Neutrophil (primary cell): ENCODE results near the gene ATP6V1A.

Experiments
- H3K27ac ChIP-seq: fragments of 200-600 bp; sonication (generic); 2 replicates; pipeline ENCODE4 v1.5.1; 2016; ENCODE audit warnings: mild to moderate bottlenecking, moderate library complexity
- H3K27me3 ChIP-seq: fragments of 200-600 bp; sonication (generic); 2 replicates; pipeline ENCODE4 v1.6.0; 2016; ENCODE audit warnings: mild to moderate bottlenecking
- H3K36me3 ChIP-seq: fragments of 200-600 bp; sonication (generic); 2 replicates; pipeline ENCODE4 v1.5.1; 2017
- H3K4me1 ChIP-seq, 2 experiments: fragments of 200-600 bp in 1 of 2; sonication (generic) in 1 of 2; 1 replicate in 1 of 2; 2 replicates in 1 of 2; pipeline versions ENCODE4 v1.5.1 to v1.6.1; 2013 to 2016; ENCODE audit warnings: low read depth in 1 of 2, low read length in 1 of 2, mild to moderate bottlenecking in 1 of 2, moderate library complexity in 1 of 2; ENCODE audit not compliant: control insufficient read depth in 1 of 2, insufficient read depth in 1 of 2
- H3K4me3 ChIP-seq, 2 experiments: fragments of 200-600 bp in 1 of 2; sonication (generic) in 1 of 2; 1 replicate in 1 of 2; 2 replicates in 1 of 2; pipeline ENCODE4 v1.5.1; 2013 to 2016; ENCODE audit warnings: low read depth in 1 of 2, low read length in 1 of 2, mild to moderate bottlenecking in 1 of 2, moderate library complexity in 1 of 2
- H3K9me3 ChIP-seq: fragments of 200-600 bp; sonication (generic); 2 replicates; pipeline ENCODE4 v1.5.1; 2016
- TF ChIP-seq, protein P1 (sequence below): fragments of 200-600 bp; sonication (generic); IDR thresholded peaks from 2 replicates; pipeline ENCODE4 v1.5.1; 2016; ENCODE audit warnings: antibody characterized with exemption

Gene ATP6V1A

DNA sequence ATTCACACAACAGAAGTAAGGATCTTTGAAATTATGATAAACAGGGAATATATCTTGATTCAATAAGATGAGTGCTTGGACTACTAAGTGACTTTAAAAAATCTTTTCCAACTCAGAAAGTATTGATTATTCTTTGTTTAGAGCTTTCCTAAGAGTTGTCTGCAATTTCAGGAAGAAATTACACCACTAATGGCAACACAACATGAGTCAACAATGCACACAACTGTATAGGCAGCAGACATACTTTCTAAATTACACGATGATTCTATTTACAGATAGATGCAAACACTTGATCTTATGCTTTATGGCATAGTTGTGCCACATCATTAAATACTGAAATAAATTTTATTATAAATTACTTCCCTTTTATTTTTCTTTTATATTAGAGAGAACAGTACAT lies 5.2 kb upstream of the ATP6V1A start:
- H3K27ac ChIP-seq: no peak overlapping the region
- TF ChIP-seq, protein P1, sequence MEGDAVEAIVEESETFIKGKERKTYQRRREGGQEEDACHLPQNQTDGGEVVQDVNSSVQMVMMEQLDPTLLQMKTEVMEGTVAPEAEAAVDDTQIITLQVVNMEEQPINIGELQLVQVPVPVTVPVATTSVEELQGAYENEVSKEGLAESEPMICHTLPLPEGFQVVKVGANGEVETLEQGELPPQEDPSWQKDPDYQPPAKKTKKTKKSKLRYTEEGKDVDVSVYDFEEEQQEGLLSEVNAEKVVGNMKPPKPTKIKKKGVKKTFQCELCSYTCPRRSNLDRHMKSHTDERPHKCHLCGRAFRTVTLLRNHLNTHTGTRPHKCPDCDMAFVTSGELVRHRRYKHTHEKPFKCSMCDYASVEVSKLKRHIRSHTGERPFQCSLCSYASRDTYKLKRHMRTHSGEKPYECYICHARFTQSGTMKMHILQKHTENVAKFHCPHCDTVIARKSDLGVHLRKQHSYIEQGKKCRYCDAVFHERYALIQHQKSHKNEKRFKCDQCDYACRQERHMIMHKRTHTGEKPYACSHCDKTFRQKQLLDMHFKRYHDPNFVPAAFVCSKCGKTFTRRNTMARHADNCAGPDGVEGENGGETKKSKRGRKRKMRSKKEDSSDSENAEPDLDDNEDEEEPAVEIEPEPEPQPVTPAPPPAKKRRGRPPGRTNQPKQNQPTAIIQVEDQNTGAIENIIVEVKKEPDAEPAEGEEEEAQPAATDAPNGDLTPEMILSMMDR: no peak
- no peaks in the 10 kb centered on the region for H3K27me3 ChIP-seq
- no peaks in the 10 kb centered on the region for H3K9me3 ChIP-seq
- peaks cover 26 to 28% of the 10 kb centered on the region in 2 experiments for H3K4me1 ChIP-seq
- no peaks in the 10 kb centered on the region for H3K36me3 ChIP-seq
- H3K4me3 ChIP-seq: no peak overlapping the region

DNA sequence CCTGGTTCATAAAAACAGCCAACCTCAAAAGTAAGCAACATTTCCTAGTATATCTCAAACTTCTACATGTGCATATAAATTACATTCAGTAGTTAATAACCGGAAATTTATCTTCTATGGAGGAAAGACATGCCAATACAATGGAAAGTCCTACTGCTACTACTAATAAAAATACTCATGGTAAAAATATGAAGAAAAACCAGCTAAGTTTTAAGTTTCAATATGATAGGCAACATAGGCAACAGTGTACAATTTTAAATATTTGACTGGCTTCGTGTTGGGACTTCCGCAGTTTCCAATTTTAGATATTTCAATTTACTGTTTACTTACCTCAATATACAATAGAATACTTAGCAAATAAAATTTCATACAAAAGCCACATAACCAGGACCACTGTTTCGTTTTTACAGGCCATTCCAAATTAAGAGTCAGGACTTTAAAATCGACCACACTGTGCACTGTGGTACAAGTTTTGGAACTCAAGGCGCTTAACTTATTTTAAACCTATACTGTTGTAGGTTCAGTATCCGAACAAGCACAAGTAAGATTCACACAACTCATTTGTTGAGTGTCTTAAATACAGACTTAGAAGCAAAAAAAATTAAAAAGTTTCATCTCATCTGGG lies 3.7 kb upstream of the ATP6V1A start:
- TF ChIP-seq, protein P1: no peak
- no peak overlapping the region for H3K4me3 ChIP-seq
- no peak overlapping the region for H3K27ac ChIP-seq
- H3K4me1 ChIP-seq: peaks cover 35% of the 10 kb centered on the region in 2 experiments
- no peaks in the 10 kb centered on the region for H3K36me3 ChIP-seq
- no peaks in the 10 kb centered on the region for H3K27me3 ChIP-seq
- H3K9me3 ChIP-seq: no peaks in the 10 kb centered on the region

DNA sequence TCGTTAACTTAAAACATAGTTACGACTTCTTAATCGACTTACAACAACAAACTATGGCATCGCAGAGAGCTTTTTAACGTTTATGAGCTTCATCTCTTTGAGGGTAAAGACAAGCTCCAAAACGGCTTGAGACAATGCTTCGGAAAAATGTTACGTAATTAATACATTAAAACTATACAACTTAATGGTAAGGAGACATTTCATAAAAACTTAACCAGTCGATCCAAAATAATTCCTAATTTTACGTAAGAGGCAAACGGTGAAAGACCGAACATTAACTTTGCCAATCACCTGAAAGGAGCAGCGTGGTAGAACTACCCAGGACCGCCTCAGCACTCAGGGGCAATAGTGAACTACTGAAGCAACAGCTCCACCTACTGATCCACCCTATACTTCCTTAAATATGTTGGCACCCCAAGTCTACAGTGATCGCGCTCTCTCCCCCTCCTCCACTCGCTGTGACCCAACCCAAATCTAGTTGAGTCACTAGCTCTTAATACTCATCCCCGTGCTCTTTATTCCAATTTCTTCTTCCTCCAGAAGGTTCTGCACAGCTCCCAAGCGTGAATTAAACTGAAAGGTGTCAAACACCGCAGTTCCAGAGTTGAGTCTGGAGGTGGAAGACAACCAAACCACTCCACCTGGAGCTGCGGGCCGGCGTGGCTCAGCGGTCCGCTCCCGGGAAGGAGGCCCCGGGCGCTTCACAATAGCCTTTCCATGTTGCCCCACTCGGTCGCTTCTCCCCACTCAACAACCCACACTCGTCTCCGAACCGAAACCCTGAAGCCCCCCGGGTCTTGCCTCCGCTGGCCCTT lies 1.7 kb upstream of the ATP6V1A start:
- Histone ChIP-seq H3K27me3 (no peaks in the 10 kb centered on the region), H3K9me3 (no peaks in the 10 kb centered on the region), H3K4me3 (peak overlapping the region; percentile 69 to 92), H3K36me3 (no peaks in the 10 kb centered on the region), H3K4me1 (peaks cover 51 to 55% of the 10 kb centered on the region in 2 experiments), H3K27ac (peak overlapping the region; percentile 98)
- TF ChIP-seq, protein P1: peak; percentile 83

DNA sequence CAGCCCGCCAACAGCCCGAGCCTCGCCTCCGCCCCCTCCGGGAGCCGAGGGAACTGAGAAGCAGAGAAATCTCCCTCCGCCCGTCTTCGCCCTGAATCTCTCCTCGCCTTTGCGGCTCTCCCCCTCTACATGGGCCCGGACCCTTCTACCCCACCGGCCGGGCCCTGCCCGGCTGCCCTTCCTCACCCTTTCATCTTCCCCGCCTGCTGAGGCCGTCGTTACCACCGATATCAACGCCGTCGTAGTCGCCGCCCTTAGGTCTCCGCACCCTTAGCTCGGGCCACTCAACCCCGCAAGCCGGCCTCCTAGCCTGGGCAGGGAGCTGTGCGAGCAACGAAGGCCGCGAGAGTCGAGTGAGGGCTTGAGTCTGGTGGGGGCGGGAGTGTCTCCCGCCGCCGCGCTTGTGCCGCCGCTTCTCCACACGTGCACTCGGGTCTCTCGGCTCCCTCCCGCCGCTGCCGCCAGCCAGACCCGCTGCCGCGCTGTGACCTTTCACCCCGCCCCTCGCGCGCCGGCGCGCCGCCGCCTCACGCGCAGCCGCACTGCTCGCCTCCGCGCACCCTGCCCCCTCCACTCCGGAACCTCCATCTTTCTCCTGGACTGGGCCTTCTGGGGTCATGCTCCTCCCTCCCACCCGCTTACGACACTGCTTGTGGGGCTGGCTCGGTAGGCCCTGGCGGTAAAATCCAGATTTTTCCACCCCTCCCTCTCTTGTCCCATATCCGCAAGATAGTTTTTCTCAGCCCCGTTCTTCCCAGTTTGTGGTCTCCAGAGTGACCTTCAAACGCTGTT lies 883 bp upstream of the ATP6V1A start, which contains the start of gene NAA50:
TSS of gene NAA50 (minus strand) at position 494 of the 792 bp plus-strand sequence. CDS start at position 194, 300 bp downstream.
- TF ChIP-seq, protein P1: peak; percentile 5
- Histone ChIP-seq H3K4me1 (peaks cover 51 to 55% of the 10 kb centered on the region in 2 experiments), H3K27me3 (no peaks in the 10 kb centered on the region), H3K9me3 (no peaks in the 10 kb centered on the region), H3K4me3 (peak within 1 kb of the TSS; percentile 69 to 92), H3K27ac (peak within 1 kb of the TSS; percentile 98), H3K36me3 (no peaks in the 10 kb centered on the region)

DNA sequence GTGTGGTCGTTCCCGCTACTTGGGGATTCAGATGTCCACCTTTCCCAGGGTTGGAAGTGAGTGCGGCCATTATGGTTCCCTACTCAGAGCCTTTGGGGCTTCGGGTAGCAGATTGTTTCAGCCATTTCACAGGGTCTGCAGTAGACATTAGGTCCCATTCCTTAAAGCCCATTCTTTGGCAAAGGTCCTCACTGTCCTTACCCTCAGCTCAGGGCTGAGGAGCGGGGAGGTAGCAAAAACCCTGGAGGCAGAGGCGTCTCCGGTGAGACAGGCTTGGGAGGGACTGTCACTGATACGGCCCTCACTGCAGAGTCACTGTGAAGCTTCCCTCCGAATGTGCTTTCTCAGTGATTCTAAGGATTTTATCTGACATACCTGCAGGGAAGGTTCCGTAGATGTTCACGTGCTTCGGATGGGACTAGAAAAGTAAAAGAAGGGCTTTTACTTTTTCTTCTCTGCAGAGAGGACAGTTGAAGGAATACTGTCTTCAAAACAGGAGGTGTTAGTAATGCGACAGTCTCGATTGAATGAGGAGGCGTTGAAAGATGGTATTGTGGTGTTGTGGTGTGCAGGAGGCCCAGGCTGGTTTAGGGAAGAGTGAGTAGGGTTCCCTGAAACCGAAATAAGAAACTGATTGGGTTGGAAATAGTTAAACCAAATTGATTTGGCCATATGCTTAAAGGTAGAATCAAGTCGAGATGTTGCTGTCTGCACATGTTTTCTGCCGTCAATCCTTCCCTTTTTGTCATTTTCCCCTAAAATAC lies 630 bp downstream of the ATP6V1A start:
- H3K36me3 ChIP-seq: no peaks in the 10 kb centered on the region
- H3K4me3 ChIP-seq: peak overlapping the region; percentile 69 to 92
- peak overlapping the region; percentile 98 for H3K27ac ChIP-seq
- H3K9me3 ChIP-seq: no peaks in the 10 kb centered on the region
- H3K27me3 ChIP-seq: no peaks in the 10 kb centered on the region
- peaks cover 39 to 44% of the 10 kb centered on the region in 2 experiments for H3K4me1 ChIP-seq
- TF ChIP-seq, protein P1: no peak
